ENCODE measurements around the gene RAB28.

RAB28 gene

GRCh38 chr4:13524504-13525243 is 40.5 kb upstream of the RAB28 start:
- H4K20me1 ChIP-seq (ENCODE audit: insufficient read depth, low read length, poor library complexity, severe bottlenecking), result no peaks in the 10 kb centered on the region
- H3F3A ChIP-seq (ENCODE audit: low read depth), result no peaks in the 10 kb centered on the region
- no peaks in the 10 kb centered on the region for H3K36me3 ChIP-seq (ENCODE audit: insufficient read depth, low read length)
- no peak overlapping the region for H3K9ac ChIP-seq (ENCODE audit: low read depth, low read length, poor library complexity, severe bottlenecking)
- H3K4me1 ChIP-seq (ENCODE audit: insufficient read depth, low read length, poor library complexity, severe bottlenecking), result no peaks in the 10 kb centered on the region
- no peak overlapping the region for H3K4me3 ChIP-seq (ENCODE audit: low read length, poor library complexity, severe bottlenecking)
- H3K9me3 ChIP-seq (ENCODE audit: insufficient read depth, low read depth, low read length), result no peaks in the 10 kb centered on the region
- H3K9me2 ChIP-seq (replicated peaks; ENCODE audit: low read depth, low read length), result no peaks in the 10 kb centered on the region
- TF ChIP-seq EZH2phosphoT487 (IDR thresholded peaks at IDR 0.05; ENCODE audit: borderline replicate concordance) (no peak), CTCF (conservative IDR thresholded peaks at IDR 0.05; ENCODE audit: low read length) (no peak)
- H3K27me3 ChIP-seq (ENCODE audit: insufficient read depth, low read length, poor library complexity, severe bottlenecking), result no peaks in the 10 kb centered on the region
- H3K4me2 ChIP-seq (ENCODE audit: low read depth, low read length, poor library complexity, severe bottlenecking), result no peak overlapping the region
- H2AFZ ChIP-seq (ENCODE audit: low read length), result no peak overlapping the region
- no peaks in the 10 kb centered on the region for H3K79me2 ChIP-seq (ENCODE audit: insufficient read depth, low read length)

- Histone ChIP-seq H3K4me1 (ENCODE audit: insufficient read depth, low read length, poor library complexity, severe bottlenecking) (no peaks in the 10 kb centered on the region), H4K20me1 (ENCODE audit: insufficient read depth, low read length, poor library complexity, severe bottlenecking) (no peaks in the 10 kb centered on the region), H3K36me3 (ENCODE audit: insufficient read depth, low read length) (no peaks in the 10 kb centered on the region), H3F3A (ENCODE audit: low read depth) (no peaks in the 10 kb centered on the region), H3K9me3 (ENCODE audit: insufficient read depth, low read depth, low read length) (no peaks in the 10 kb centered on the region), H3K9ac (ENCODE audit: low read depth, low read length, poor library complexity, severe bottlenecking) (no peak overlapping the region), H3K4me2 (ENCODE audit: low read depth, low read length, poor library complexity, severe bottlenecking) (no peak overlapping the region), H3K9me2 (replicated peaks; ENCODE audit: low read depth, low read length) (no peaks in the 10 kb centered on the region), H3K79me2 (ENCODE audit: insufficient read depth, low read length) (no peaks in the 10 kb centered on the region), H2AFZ (ENCODE audit: low read length) (no peak overlapping the region), H3K27me3 (ENCODE audit: insufficient read depth, low read length, poor library complexity, severe bottlenecking) (no peaks in the 10 kb centered on the region), H3K4me3 (ENCODE audit: low read length, poor library complexity, severe bottlenecking) (no peak overlapping the region)
- TF ChIP-seq EZH2phosphoT487 (IDR thresholded peaks at IDR 0.05; ENCODE audit: borderline replicate concordance), result no peak
- no peak for TF ChIP-seq CTCF (conservative IDR thresholded peaks at IDR 0.05; ENCODE audit: low read length)
Measured at GRCh38 chr4:13523591-13524503, 39.7 kb upstream of the RAB28 start.

- no peak overlapping the region for H3K9ac ChIP-seq (ENCODE audit: low read depth, low read length, poor library complexity, severe bottlenecking)
- no peaks in the 10 kb centered on the region for H3K36me3 ChIP-seq (ENCODE audit: insufficient read depth, low read length)
- TF ChIP-seq EZH2phosphoT487 (IDR thresholded peaks at IDR 0.05; ENCODE audit: borderline replicate concordance) (no peak), CTCF (conservative IDR thresholded peaks at IDR 0.05; ENCODE audit: low read length) (no peak)
- H2AFZ ChIP-seq (ENCODE audit: low read length), result no peak overlapping the region
- no peaks in the 10 kb centered on the region for H3K27me3 ChIP-seq (ENCODE audit: insufficient read depth, low read length, poor library complexity, severe bottlenecking)
- no peak overlapping the region for H3K4me2 ChIP-seq (ENCODE audit: low read depth, low read length, poor library complexity, severe bottlenecking)
- H3K9me3 ChIP-seq (ENCODE audit: insufficient read depth, low read depth, low read length), result no peaks in the 10 kb centered on the region
- H3K4me1 ChIP-seq (ENCODE audit: insufficient read depth, low read length, poor library complexity, severe bottlenecking), result no peaks in the 10 kb centered on the region
- H3F3A ChIP-seq (ENCODE audit: low read depth), result no peaks in the 10 kb centered on the region
- H3K4me3 ChIP-seq (ENCODE audit: low read length, poor library complexity, severe bottlenecking), result no peak overlapping the region
- H4K20me1 ChIP-seq (ENCODE audit: insufficient read depth, low read length, poor library complexity, severe bottlenecking), result no peaks in the 10 kb centered on the region
- H3K79me2 ChIP-seq (ENCODE audit: insufficient read depth, low read length), result no peaks in the 10 kb centered on the region
- no peaks in the 10 kb centered on the region for H3K9me2 ChIP-seq (replicated peaks; ENCODE audit: low read depth, low read length)
Measured at GRCh38 chr4:13523105-13523477, 39.0 kb upstream of the RAB28 start.

All from Loucy (cell line).